Neural cell (in vitro differentiated cells): ENCODE data around the gene ACBD3. TPM values are rescaled to one million over a fixed set of nuclear protein-coding genes. Genes with fewer than 3 reads are reported as not detected.

Source experiments
- H2AFZ ChIP-seq: fragments of 200-600, 300-800 bp; sonication (generic), shearing (Covaris generic); 2 replicates; pipeline ENCODE4 v1.6.0; 2014; ENCODE audit warnings: low read depth, mild to moderate bottlenecking, antibody characterized with exemption, low read length, moderate library complexity
- H3F3A ChIP-seq: fragments of 200-600 bp; shearing (Covaris generic); 2 replicates; pipeline ENCODE4 v1.6.1; 2016; ENCODE audit warnings: mild to moderate bottlenecking, moderate library complexity, mixed read lengths, antibody characterized with exemption, low read length; ENCODE audit not compliant: insufficient read depth, poor library complexity, severe bottlenecking
- H3K27ac ChIP-seq: fragments of 200-600, 300-800 bp; sonication (generic), shearing (Covaris generic); 2 replicates; pipeline ENCODE4 v1.5.1; 2014; ENCODE audit warnings: mild to moderate bottlenecking, low read length, moderate library complexity
- H3K27me3 ChIP-seq: fragments of 300-800, 200-600 bp; sonication (generic), shearing (Covaris generic); 2 replicates; pipeline ENCODE4 v1.6.0; 2014; ENCODE audit warnings: mild to moderate bottlenecking, low read depth, low read length, moderate library complexity; ENCODE audit not compliant: insufficient read depth
- H3K36me3 ChIP-seq: fragments of 300-800, 200-600 bp; sonication (generic), shearing (Covaris generic); 2 replicates; pipeline ENCODE4 v1.5.1; 2014; ENCODE audit warnings: mild to moderate bottlenecking, antibody characterized with exemption, low read length, moderate library complexity; ENCODE audit not compliant: insufficient read depth
- H3K4me2 ChIP-seq: fragments of 300-800, 200-600 bp; sonication (generic), shearing (Covaris generic); 2 replicates; pipeline ENCODE4 v1.6.0; 2014; ENCODE audit warnings: mild to moderate bottlenecking, low read length
- H3K4me3 ChIP-seq: fragments of 300-800, 200-600 bp; sonication (generic), shearing (Covaris generic); 2 replicates; pipeline ENCODE4 v1.5.1; 2014; ENCODE audit warnings: mild to moderate bottlenecking, low read length, moderate library complexity
- H3K79me2 ChIP-seq: fragments of 200-600 bp; shearing (Covaris generic); replicated peaks from 2 replicates; pipeline ENCODE4 v1.6.0; 2014; ENCODE audit warnings: mild to moderate bottlenecking, low read length, moderate library complexity; ENCODE audit not compliant: insufficient read depth
- H3K9ac ChIP-seq: fragments of 300-800, 200-600 bp; sonication (generic), shearing (Covaris generic); 2 replicates; pipeline ENCODE4 v1.6.1; 2016; ENCODE audit warnings: mild to moderate bottlenecking, low read length, mixed read lengths
- H3K9me2 ChIP-seq: fragments of 200-600 bp; shearing (Covaris generic); 2 replicates; pipeline ENCODE4 v1.6.1; 2016; ENCODE audit warnings: mild to moderate bottlenecking, low read length, mixed read lengths; ENCODE audit not compliant: insufficient read depth
- H3K9me3 ChIP-seq: fragments of 200-600, 300-800 bp; sonication (generic), shearing (Covaris generic); 2 replicates; pipeline ENCODE4 v1.6.1; 2016; ENCODE audit warnings: mild to moderate bottlenecking, mixed run types, low read length, moderate library complexity, mixed read lengths
- H4K20me1 ChIP-seq: fragments of 200-600 bp; shearing (Covaris generic); 2 replicates; pipeline ENCODE4 v1.6.1; 2016; ENCODE audit warnings: mild to moderate bottlenecking, mixed run types; ENCODE audit not compliant: insufficient read depth
- EP300 ChIP-seq: fragments of 450-650 bp; conservative IDR thresholded peaks from 2 replicates; pipeline ENCODE4 v1.6.1; 2014; ENCODE audit warnings: antibody characterized with exemption, mild to moderate bottlenecking, moderate library complexity; ENCODE audit not compliant: poor library complexity, severe bottlenecking
- EZH2 ChIP-seq: fragments of 200-600, 300-800 bp; shearing (Covaris generic), sonication (generic); IDR thresholded peaks from 2 replicates; pipeline ENCODE4 v1.6.1; 2014; ENCODE audit warnings: antibody characterized with exemption, low read length, borderline replicate concordance, mild to moderate bottlenecking; ENCODE audit not compliant: insufficient read depth, poor library complexity, severe bottlenecking
- MXI1 ChIP-seq: fragments of 450-650 bp; conservative IDR thresholded peaks from 2 replicates; pipeline ENCODE4 v1.6.1; 2014; ENCODE audit warnings: antibody characterized with exemption, mild to moderate bottlenecking; ENCODE audit not compliant: poor library complexity, severe bottlenecking
- POLR2AphosphoS5 ChIP-seq: IDR thresholded peaks from 2 replicates; pipeline ENCODE4 v1.6.1; 2012
- RAD21 ChIP-seq: fragments of 450-650 bp; conservative IDR thresholded peaks from 2 replicates; pipeline ENCODE4 v1.6.1; 2014; ENCODE audit warnings: antibody characterized with exemption, mild to moderate bottlenecking, moderate library complexity
- SMC3 ChIP-seq: fragments of 450-650 bp; conservative IDR thresholded peaks from 2 replicates; pipeline ENCODE4 v1.6.1; 2014; ENCODE audit warnings: antibody characterized with exemption, mild to moderate bottlenecking, moderate library complexity; ENCODE audit not compliant: poor library complexity
- TAF1 ChIP-seq: IDR thresholded peaks from 2 replicates; pipeline ENCODE4 v1.6.1; 2012; ENCODE audit warnings: low read depth
- polyA plus RNA-seq: library from polyadenylated mRNA; depleted of rRNA; stranded (reverse); fragments of >200 nt; gene quantifications from 2 replicates; pipeline ENCODE4 v1.2.3, GENCODE V29; 2014
- TF ChIP-seq, protein P1 (sequence below): fragments of 450-650 bp; IDR thresholded peaks from 2 replicates; pipeline ENCODE4 v1.5.1; 2014; ENCODE audit warnings: antibody characterized with exemption, mild to moderate bottlenecking, moderate library complexity; ENCODE audit not compliant: poor library complexity, severe bottlenecking
- TF ChIP-seq, protein P2 (sequence below): IDR thresholded peaks from 2 replicates; pipeline ENCODE4 v1.6.1; 2012; ENCODE audit warnings: borderline replicate concordance

ACBD3 gene
- polyA plus RNA-seq, 1 donor from 2014 or later: 30.8 TPM

DNA sequence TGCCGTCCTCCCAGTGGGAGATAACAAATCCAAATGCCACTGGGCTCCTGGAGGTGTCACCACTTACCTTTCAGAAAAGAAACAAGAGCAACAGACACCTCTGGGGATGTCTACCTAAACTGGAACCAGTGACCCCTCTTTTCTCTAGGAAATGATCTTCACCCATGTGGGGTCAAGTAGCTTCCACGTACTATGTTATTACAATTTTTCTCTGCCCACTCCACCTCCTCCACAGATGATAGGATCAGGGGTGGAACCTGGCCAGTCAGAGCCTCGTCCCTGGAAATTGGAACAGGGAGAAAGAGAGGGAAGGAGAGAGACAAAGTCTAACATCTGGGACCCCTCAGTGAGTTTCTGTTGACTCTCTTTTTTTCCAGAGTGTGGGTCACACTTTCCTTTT is 73.9 kb downstream of the ACBD3 start:
- H3K4me3 ChIP-seq: no peak overlapping the region
- H2AFZ ChIP-seq: no peak overlapping the region
- TF ChIP-seq POLR2AphosphoS5: no peak
- TF ChIP-seq EZH2: no peak
- TF ChIP-seq, protein P1, sequence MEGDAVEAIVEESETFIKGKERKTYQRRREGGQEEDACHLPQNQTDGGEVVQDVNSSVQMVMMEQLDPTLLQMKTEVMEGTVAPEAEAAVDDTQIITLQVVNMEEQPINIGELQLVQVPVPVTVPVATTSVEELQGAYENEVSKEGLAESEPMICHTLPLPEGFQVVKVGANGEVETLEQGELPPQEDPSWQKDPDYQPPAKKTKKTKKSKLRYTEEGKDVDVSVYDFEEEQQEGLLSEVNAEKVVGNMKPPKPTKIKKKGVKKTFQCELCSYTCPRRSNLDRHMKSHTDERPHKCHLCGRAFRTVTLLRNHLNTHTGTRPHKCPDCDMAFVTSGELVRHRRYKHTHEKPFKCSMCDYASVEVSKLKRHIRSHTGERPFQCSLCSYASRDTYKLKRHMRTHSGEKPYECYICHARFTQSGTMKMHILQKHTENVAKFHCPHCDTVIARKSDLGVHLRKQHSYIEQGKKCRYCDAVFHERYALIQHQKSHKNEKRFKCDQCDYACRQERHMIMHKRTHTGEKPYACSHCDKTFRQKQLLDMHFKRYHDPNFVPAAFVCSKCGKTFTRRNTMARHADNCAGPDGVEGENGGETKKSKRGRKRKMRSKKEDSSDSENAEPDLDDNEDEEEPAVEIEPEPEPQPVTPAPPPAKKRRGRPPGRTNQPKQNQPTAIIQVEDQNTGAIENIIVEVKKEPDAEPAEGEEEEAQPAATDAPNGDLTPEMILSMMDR: no peak
- TF ChIP-seq SMC3: no peak
- no peak for TF ChIP-seq MXI1
- TF ChIP-seq EP300: no peak
- no peak for TF ChIP-seq TAF1
- no peak for TF ChIP-seq RAD21
- TF ChIP-seq, protein P2, sequence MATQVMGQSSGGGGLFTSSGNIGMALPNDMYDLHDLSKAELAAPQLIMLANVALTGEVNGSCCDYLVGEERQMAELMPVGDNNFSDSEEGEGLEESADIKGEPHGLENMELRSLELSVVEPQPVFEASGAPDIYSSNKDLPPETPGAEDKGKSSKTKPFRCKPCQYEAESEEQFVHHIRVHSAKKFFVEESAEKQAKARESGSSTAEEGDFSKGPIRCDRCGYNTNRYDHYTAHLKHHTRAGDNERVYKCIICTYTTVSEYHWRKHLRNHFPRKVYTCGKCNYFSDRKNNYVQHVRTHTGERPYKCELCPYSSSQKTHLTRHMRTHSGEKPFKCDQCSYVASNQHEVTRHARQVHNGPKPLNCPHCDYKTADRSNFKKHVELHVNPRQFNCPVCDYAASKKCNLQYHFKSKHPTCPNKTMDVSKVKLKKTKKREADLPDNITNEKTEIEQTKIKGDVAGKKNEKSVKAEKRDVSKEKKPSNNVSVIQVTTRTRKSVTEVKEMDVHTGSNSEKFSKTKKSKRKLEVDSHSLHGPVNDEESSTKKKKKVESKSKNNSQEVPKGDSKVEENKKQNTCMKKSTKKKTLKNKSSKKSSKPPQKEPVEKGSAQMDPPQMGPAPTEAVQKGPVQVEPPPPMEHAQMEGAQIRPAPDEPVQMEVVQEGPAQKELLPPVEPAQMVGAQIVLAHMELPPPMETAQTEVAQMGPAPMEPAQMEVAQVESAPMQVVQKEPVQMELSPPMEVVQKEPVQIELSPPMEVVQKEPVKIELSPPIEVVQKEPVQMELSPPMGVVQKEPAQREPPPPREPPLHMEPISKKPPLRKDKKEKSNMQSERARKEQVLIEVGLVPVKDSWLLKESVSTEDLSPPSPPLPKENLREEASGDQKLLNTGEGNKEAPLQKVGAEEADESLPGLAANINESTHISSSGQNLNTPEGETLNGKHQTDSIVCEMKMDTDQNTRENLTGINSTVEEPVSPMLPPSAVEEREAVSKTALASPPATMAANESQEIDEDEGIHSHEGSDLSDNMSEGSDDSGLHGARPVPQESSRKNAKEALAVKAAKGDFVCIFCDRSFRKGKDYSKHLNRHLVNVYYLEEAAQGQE: no peak
- H3K9ac ChIP-seq: no peak overlapping the region
- H3K79me2 ChIP-seq: no peaks in the 10 kb centered on the region
- no peak overlapping the region for H3K4me2 ChIP-seq
- no peak overlapping the region for H3K27ac ChIP-seq
- no peaks in the 10 kb centered on the region for H3K9me3 ChIP-seq
- H3K27me3 ChIP-seq: no peaks in the 10 kb centered on the region
- no peaks in the 10 kb centered on the region for H3F3A ChIP-seq
- H3K36me3 ChIP-seq: no peaks in the 10 kb centered on the region
- no peaks in the 10 kb centered on the region for H3K9me2 ChIP-seq
- H4K20me1 ChIP-seq: no peaks in the 10 kb centered on the region

DNA sequence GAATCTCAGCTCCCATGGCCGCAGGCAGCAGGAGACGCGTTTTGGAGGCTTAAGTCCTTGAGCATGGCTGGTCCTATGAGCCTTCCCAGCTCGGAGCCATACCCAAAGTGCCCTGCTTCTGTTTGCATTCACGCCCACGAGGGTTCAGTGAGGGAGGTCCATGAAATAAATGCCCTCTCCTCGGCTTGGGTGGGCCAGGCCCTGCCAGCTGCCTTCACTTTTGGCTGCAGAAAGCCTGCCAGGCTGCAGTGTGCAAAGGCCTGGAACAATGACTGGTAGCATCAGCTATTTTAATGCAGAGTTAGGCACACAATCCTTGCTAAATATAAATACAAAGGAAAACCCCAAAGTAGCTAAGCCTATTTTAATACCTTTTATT is 74.7 kb downstream of the ACBD3 start:
- H3F3A ChIP-seq: no peaks in the 10 kb centered on the region
- no peak overlapping the region for H2AFZ ChIP-seq
- H3K9me3 ChIP-seq: no peaks in the 10 kb centered on the region
- H3K36me3 ChIP-seq: no peaks in the 10 kb centered on the region
- no peak overlapping the region for H3K27ac ChIP-seq
- no peak overlapping the region for H3K4me3 ChIP-seq
- no peak overlapping the region for H3K4me2 ChIP-seq
- no peaks in the 10 kb centered on the region for H3K27me3 ChIP-seq
- no peaks in the 10 kb centered on the region for H3K79me2 ChIP-seq
- no peak overlapping the region for H3K9ac ChIP-seq
- no peaks in the 10 kb centered on the region for H3K9me2 ChIP-seq
- no peak for TF ChIP-seq TAF1
- TF ChIP-seq, protein P2: no peak
- no peak for TF ChIP-seq POLR2AphosphoS5
- TF ChIP-seq EZH2: no peak
- TF ChIP-seq MXI1: no peak
- no peak for TF ChIP-seq RAD21
- no peak for TF ChIP-seq SMC3
- TF ChIP-seq, protein P1: no peak
- no peak for TF ChIP-seq EP300
- no peaks in the 10 kb centered on the region for H4K20me1 ChIP-seq
